Measurements from ENCODE around the gene RNF19B.

RNF19B gene

GRCh38 chr1:32902535-32902920 lies 62.1 kb downstream of the RNF19B start:
- H3K4me1 ChIP-seq (ENCODE audit: control insufficient read depth, insufficient read depth, low read length, unreplicated experiment), result no peaks in the 10 kb centered on the region
- H3K27ac ChIP-seq (ENCODE audit: low read depth, low read length), result no peak overlapping the region
- H3K27me3 ChIP-seq (ENCODE audit: insufficient read depth, low read length), result no peaks in the 10 kb centered on the region
- H3K79me2 ChIP-seq (ENCODE audit: control insufficient read depth, insufficient read depth, low read length, unreplicated experiment), result no peaks in the 10 kb centered on the region
- no peak overlapping the region for H3K4me3 ChIP-seq (ENCODE audit: low read depth, low read length)
- H3K36me3 ChIP-seq (ENCODE audit: insufficient read depth, low read length), result no peaks in the 10 kb centered on the region
- H2AFZ ChIP-seq (ENCODE audit: low read length, unreplicated experiment), result no peak overlapping the region

GRCh38 chr1:32901823-32902534 lies 62.6 kb downstream of the RNF19B start:
- Histone ChIP-seq H3K4me1 (ENCODE audit: control insufficient read depth, insufficient read depth, low read length, unreplicated experiment) (no peaks in the 10 kb centered on the region), H3K79me2 (ENCODE audit: control insufficient read depth, insufficient read depth, low read length, unreplicated experiment) (no peaks in the 10 kb centered on the region), H3K27ac (ENCODE audit: low read depth, low read length) (no peak overlapping the region), H2AFZ (ENCODE audit: low read length, unreplicated experiment) (peak overlapping the region; percentile 78), H3K36me3 (ENCODE audit: insufficient read depth, low read length) (no peaks in the 10 kb centered on the region), H3K4me3 (ENCODE audit: low read depth, low read length) (peak overlapping the region; percentile 98), H3K27me3 (ENCODE audit: insufficient read depth, low read length) (no peaks in the 10 kb centered on the region)

- H2AFZ ChIP-seq (ENCODE audit: low read length, unreplicated experiment), result peak within 1 kb of the TSS; percentile 78
- H3K27ac ChIP-seq (ENCODE audit: low read depth, low read length), result no peak within 1 kb of the TSS
- peak within 1 kb of the TSS; percentile 98 for H3K4me3 ChIP-seq (ENCODE audit: low read depth, low read length)
- H3K36me3 ChIP-seq (ENCODE audit: insufficient read depth, low read length), result no peaks in the 10 kb centered on the region
- no peaks in the 10 kb centered on the region for H3K79me2 ChIP-seq (ENCODE audit: control insufficient read depth, insufficient read depth, low read length, unreplicated experiment)
- H3K27me3 ChIP-seq (ENCODE audit: insufficient read depth, low read length), result no peaks in the 10 kb centered on the region
- no peaks in the 10 kb centered on the region for H3K4me1 ChIP-seq (ENCODE audit: control insufficient read depth, insufficient read depth, low read length, unreplicated experiment)
These were observed 63.4 kb downstream of the RNF19B start, which contains the start of gene TMEM54 for GRCh38 chr1:32900956-32901822. TSS of gene TMEM54 (minus strand) at chr1:32901389. CDS start at chr1:32901238, 151 bp downstream.

GRCh38 chr1:32900371-32900955 lies 64.1 kb downstream of the RNF19B start:
- no peaks in the 10 kb centered on the region for H3K79me2 ChIP-seq (ENCODE audit: control insufficient read depth, insufficient read depth, low read length, unreplicated experiment)
- no peaks in the 10 kb centered on the region for H3K4me1 ChIP-seq (ENCODE audit: control insufficient read depth, insufficient read depth, low read length, unreplicated experiment)
- no peak overlapping the region for H3K27ac ChIP-seq (ENCODE audit: low read depth, low read length)
- peak overlapping the region; percentile 78 for H2AFZ ChIP-seq (ENCODE audit: low read length, unreplicated experiment)
- H3K27me3 ChIP-seq (ENCODE audit: insufficient read depth, low read length), result no peaks in the 10 kb centered on the region
- H3K36me3 ChIP-seq (ENCODE audit: insufficient read depth, low read length), result no peaks in the 10 kb centered on the region
- H3K4me3 ChIP-seq (ENCODE audit: low read depth, low read length), result peak overlapping the region; percentile 98

- Histone ChIP-seq H2AFZ (ENCODE audit: low read length, unreplicated experiment) (no peak overlapping the region), H3K27ac (ENCODE audit: low read depth, low read length) (no peak overlapping the region), H3K27me3 (ENCODE audit: insufficient read depth, low read length) (no peaks in the 10 kb centered on the region), H3K4me3 (ENCODE audit: low read depth, low read length) (no peak overlapping the region; the same call in 1 of the 2 replicates), H3K36me3 (ENCODE audit: insufficient read depth, low read length) (no peaks in the 10 kb centered on the region), H3K4me1 (ENCODE audit: control insufficient read depth, insufficient read depth, low read length, unreplicated experiment) (no peaks in the 10 kb centered on the region), H3K79me2 (ENCODE audit: control insufficient read depth, insufficient read depth, low read length, unreplicated experiment) (no peaks in the 10 kb centered on the region)
These were observed 64.9 kb downstream of the RNF19B start for GRCh38 chr1:32899586-32900296.

- Histone ChIP-seq H3K79me2 (ENCODE audit: control insufficient read depth, insufficient read depth, low read length, unreplicated experiment) (no peaks in the 10 kb centered on the region), H3K36me3 (ENCODE audit: insufficient read depth, low read length) (no peaks in the 10 kb centered on the region), H3K4me1 (ENCODE audit: control insufficient read depth, insufficient read depth, low read length, unreplicated experiment) (no peaks in the 10 kb centered on the region), H3K4me3 (ENCODE audit: low read depth, low read length) (no peak overlapping the region), H3K27me3 (ENCODE audit: insufficient read depth, low read length) (no peaks in the 10 kb centered on the region), H2AFZ (ENCODE audit: low read length, unreplicated experiment) (no peak overlapping the region), H3K27ac (ENCODE audit: low read depth, low read length) (no peak overlapping the region)
These were observed 65.7 kb downstream of the RNF19B start for GRCh38 chr1:32898958-32899357.

GRCh38 chr1:32898056-32898455 lies 66.6 kb downstream of the RNF19B start:
- Histone ChIP-seq H3K36me3 (ENCODE audit: insufficient read depth, low read length) (no peaks in the 10 kb centered on the region), H3K27ac (ENCODE audit: low read depth, low read length) (no peak overlapping the region), H3K27me3 (ENCODE audit: insufficient read depth, low read length) (no peaks in the 10 kb centered on the region), H3K79me2 (ENCODE audit: control insufficient read depth, insufficient read depth, low read length, unreplicated experiment) (no peaks in the 10 kb centered on the region), H3K4me3 (ENCODE audit: low read depth, low read length) (no peak overlapping the region), H3K4me1 (ENCODE audit: control insufficient read depth, insufficient read depth, low read length, unreplicated experiment) (no peaks in the 10 kb centered on the region), H2AFZ (ENCODE audit: low read length, unreplicated experiment) (no peak overlapping the region)

GRCh38 chr1:32897082-32898049 lies 67.2 kb downstream of the RNF19B start:
- no peak overlapping the region for H3K4me3 ChIP-seq (ENCODE audit: low read depth, low read length)
- no peak overlapping the region for H3K27ac ChIP-seq (ENCODE audit: low read depth, low read length)
- no peaks in the 10 kb centered on the region for H3K36me3 ChIP-seq (ENCODE audit: insufficient read depth, low read length)
- no peaks in the 10 kb centered on the region for H3K4me1 ChIP-seq (ENCODE audit: control insufficient read depth, insufficient read depth, low read length, unreplicated experiment)
- H3K27me3 ChIP-seq (ENCODE audit: insufficient read depth, low read length), result peaks cover 1% of the 10 kb centered on the region; the same call in 1 of the 2 replicates
- H3K79me2 ChIP-seq (ENCODE audit: control insufficient read depth, insufficient read depth, low read length, unreplicated experiment), result no peaks in the 10 kb centered on the region
- no peak overlapping the region for H2AFZ ChIP-seq (ENCODE audit: low read length, unreplicated experiment)

GRCh38 chr1:32896451-32896850 lies 68.2 kb downstream of the RNF19B start:
- Histone ChIP-seq H3K27me3 (ENCODE audit: insufficient read depth, low read length) (peaks cover 10% of the 10 kb centered on the region; the same call in 1 of the 2 replicates), H3K27ac (ENCODE audit: low read depth, low read length) (no peak overlapping the region), H3K36me3 (ENCODE audit: insufficient read depth, low read length) (no peaks in the 10 kb centered on the region), H3K4me3 (ENCODE audit: low read depth, low read length) (no peak overlapping the region), H3K4me1 (ENCODE audit: control insufficient read depth, insufficient read depth, low read length, unreplicated experiment) (no peaks in the 10 kb centered on the region), H3K79me2 (ENCODE audit: control insufficient read depth, insufficient read depth, low read length, unreplicated experiment) (no peaks in the 10 kb centered on the region), H2AFZ (ENCODE audit: low read length, unreplicated experiment) (no peak overlapping the region)

Data from ACC112 (cell line).